Colonic mucosa (tissue), 4 donors: ENCODE data around the gene CLDN4. TPM values are rescaled to one million over a fixed set of nuclear protein-coding genes. Genes with fewer than 3 reads are reported as not detected.

Experiments used
- DNase-seq: peaks from one replicate; pipeline ENCODE4 v3.0.0-alpha.2; 2020
- H3K27ac ChIP-seq: fragments of 200-600 bp; one replicate; pipeline ENCODE4 v1.8.0; 2021
- H3K27me3 ChIP-seq: fragments of 200-600 bp; one replicate; pipeline ENCODE4 v1.8.0; 2021
- H3K36me3 ChIP-seq: fragments of 200-600 bp; one replicate; pipeline ENCODE4 v1.8.0; 2021
- H3K4me1 ChIP-seq: fragments of 200-600 bp; one replicate; pipeline ENCODE4 v1.8.0; 2021; ENCODE audit warnings: mild to moderate bottlenecking
- H3K4me3 ChIP-seq: fragments of 200-600 bp; one replicate; pipeline ENCODE4 v1.8.0; 2021
- H3K9ac ChIP-seq, 2 donors: one replicate each; pipeline ENCODE4 v1.7.0; 2013; ENCODE audit warnings: control low read depth in 2 of 2, low read depth in 2 of 2, low read length in 2 of 2
- H3K9me3 ChIP-seq: fragments of 200-600 bp; one replicate; pipeline ENCODE4 v1.8.0; 2021
- CTCF ChIP-seq: fragments of 200-600 bp; IDR thresholded peaks from one replicate; pipeline ENCODE4 v1.8.0; 2022; ENCODE audit warnings: antibody characterized with exemption, mild to moderate bottlenecking
- intact Hi-C: fragments of 100-400 bp; cut with DNase I; formaldehyde crosslinking; loops from one replicate; pipeline ENCODE4 v1.14.1; 2022
- total RNA-seq, 2 donors: library from RNA; stranded (reverse); fragmentation: NEBNext Ultra II Directional in 1 of 2; extraction: Animal tissue kit (Norgen Biotek cat#: 25700) in 1 of 2; gene quantifications; one replicate each; pipeline ENCODE4 v1.2.1, GENCODE V29; 2021
- donor health status: healthy.
- donor health status: DM: no; HTN: no; CAD: no.
- donor health status: DM: no; HTN: no; CAD: no.

CLDN4 gene
- total RNA-seq, 2 donors from 2014 or later, result 568 to 932 TPM

- no peak for DNase-seq
- H3K9me3 ChIP-seq, result no peaks in the 10 kb centered on the region
- H3K9ac ChIP-seq, result no peak overlapping the region
- H3K36me3 ChIP-seq, result no peaks in the 10 kb centered on the region
- no peak overlapping the region for H3K27ac ChIP-seq
- no peak for TF ChIP-seq CTCF
- H3K27me3 ChIP-seq, result no peaks in the 10 kb centered on the region
- no peaks in the 10 kb centered on the region for H3K4me1 ChIP-seq
- intact Hi-C loops, result no loop called here
- no peak overlapping the region for H3K4me3 ChIP-seq
These were observed 7.8 kb downstream of the CLDN4 start for GRCh38 chr7:73838642-73839041.

GRCh38 chr7:73839290-73839689 is 8.5 kb downstream of the CLDN4 start:
- H3K4me3 ChIP-seq, result no peak overlapping the region
- no peak overlapping the region for H3K9ac ChIP-seq
- intact Hi-C loops, result no loop called here
- H3K4me1 ChIP-seq, result no peaks in the 10 kb centered on the region
- no peaks in the 10 kb centered on the region for H3K36me3 ChIP-seq
- no peaks in the 10 kb centered on the region for H3K27me3 ChIP-seq
- TF ChIP-seq CTCF, result no peak
- H3K27ac ChIP-seq, result no peak overlapping the region
- DNase-seq, result no peak
- H3K9me3 ChIP-seq, result no peaks in the 10 kb centered on the region

- no peak overlapping the region for H3K9ac ChIP-seq
- no peak for DNase-seq
- no peak overlapping the region for H3K27ac ChIP-seq
These were observed 9.2 kb downstream of the CLDN4 start for GRCh38 chr7:73839743-73840714.

GRCh38 chr7:73840715-73841379 is 10.1 kb downstream of the CLDN4 start:
- intact Hi-C loops, result no loop called here
- H3K9ac ChIP-seq, result no peak overlapping the region
- no peaks in the 10 kb centered on the region for H3K27me3 ChIP-seq
- H3K4me3 ChIP-seq, result no peak overlapping the region
- H3K4me1 ChIP-seq, result no peaks in the 10 kb centered on the region
- TF ChIP-seq CTCF, result no peak
- no peaks in the 10 kb centered on the region for H3K9me3 ChIP-seq
- H3K27ac ChIP-seq, result no peak overlapping the region
- no peaks in the 10 kb centered on the region for H3K36me3 ChIP-seq
- no peak for DNase-seq

More at GRCh38 chr7:73839743-73840714, 9.2 kb downstream of the CLDN4 start:
- no peak for TF ChIP-seq CTCF
- Histone ChIP-seq H3K9me3 (no peaks in the 10 kb centered on the region), H3K4me3 (no peak overlapping the region), H3K36me3 (no peaks in the 10 kb centered on the region), H3K4me1 (no peaks in the 10 kb centered on the region), H3K27me3 (no peaks in the 10 kb centered on the region)
- intact Hi-C loops, result no loop called here

- intact Hi-C loops, result no loop called here
- no peaks in the 10 kb centered on the region for H3K4me1 ChIP-seq
- peak overlapping the region; percentile 86 to 92 for H3K9ac ChIP-seq
- H3K36me3 ChIP-seq, result no peaks in the 10 kb centered on the region
- DNase-seq, result no peak
- H3K27ac ChIP-seq, result no peak overlapping the region
- peak overlapping the region; percentile 52 for H3K4me3 ChIP-seq
- no peaks in the 10 kb centered on the region for H3K27me3 ChIP-seq
- no peak for TF ChIP-seq CTCF
- no peaks in the 10 kb centered on the region for H3K9me3 ChIP-seq
These were observed 10.9 kb downstream of the CLDN4 start for GRCh38 chr7:73841689-73842066.
